ENCODE data around the gene CXCL14.
A peak's percentile ranks its signal among the peaks of the same experiment; 100 is the strongest.

The CXCL14 gene

DNA sequence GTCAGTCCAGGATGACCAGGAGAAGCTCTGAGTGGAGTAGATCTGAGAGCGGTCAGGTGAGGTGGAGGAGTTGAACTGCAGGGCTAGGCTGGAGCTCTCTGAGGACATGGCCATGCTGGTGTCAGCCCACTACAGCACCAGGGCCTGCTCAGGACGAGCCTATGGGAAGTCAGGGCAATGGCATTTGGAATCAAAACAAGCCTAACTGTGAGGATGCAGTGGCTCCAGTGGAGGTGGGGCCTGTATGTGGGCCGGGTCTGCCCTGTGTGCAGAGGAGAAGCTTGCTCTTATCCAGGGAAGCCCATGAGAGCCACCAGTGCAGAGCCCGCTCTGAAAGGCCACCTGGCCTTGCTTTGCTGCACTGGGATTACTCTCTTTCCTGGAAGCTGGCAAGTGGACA, 11.1 kb downstream of the CXCL14 start:
- no peak for DNase-seq (ENCODE audit: low read depth)

DNA sequence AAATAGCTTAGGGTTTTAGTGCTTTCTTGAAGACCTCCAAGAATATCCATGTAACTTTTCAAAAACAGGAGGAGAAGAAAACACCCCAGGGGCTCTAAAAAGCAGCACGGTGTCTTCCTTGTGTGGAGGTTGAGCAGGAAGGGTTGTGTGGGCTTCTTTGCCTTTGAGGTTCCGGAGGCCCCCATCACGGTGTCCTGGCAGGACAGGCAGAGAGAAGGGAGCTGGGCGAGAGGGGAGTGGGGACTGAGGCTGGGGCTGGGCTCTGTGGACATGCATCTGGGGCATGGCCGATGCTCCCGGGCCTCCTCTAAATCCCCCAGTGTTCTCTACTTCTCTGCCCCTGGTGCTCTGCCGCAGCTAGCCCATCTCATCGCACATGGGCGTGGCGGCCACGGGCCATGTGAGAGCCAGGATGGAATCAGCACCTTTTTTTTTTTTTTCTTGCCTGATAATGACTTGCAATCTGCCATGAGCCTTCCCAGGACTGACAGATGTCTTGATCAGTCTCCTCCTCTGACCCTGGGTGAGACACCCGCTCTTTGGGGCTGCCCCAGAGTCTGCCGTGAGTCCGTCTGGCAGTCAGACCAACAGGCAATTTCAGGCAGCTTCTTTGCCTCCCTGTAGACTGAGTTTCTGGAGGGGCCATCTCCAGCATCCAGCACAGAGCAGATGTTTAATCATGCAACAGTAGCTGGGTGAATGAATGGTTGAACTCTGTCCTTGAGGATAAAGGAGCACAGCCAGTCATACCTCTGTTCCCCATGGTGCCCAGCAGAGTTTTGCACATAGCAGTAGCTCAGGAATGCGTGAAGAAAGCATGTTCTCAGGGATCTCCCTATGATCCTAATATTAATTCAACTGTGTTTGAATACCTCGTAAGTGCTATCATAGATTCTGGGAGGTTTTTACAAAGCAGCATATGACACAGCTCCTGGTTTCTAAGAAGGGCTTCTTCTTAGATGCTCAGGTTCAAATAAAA, 12.1 kb downstream of the CXCL14 start:
- DNase-seq (ENCODE audit: low read depth) = no peak

DNA sequence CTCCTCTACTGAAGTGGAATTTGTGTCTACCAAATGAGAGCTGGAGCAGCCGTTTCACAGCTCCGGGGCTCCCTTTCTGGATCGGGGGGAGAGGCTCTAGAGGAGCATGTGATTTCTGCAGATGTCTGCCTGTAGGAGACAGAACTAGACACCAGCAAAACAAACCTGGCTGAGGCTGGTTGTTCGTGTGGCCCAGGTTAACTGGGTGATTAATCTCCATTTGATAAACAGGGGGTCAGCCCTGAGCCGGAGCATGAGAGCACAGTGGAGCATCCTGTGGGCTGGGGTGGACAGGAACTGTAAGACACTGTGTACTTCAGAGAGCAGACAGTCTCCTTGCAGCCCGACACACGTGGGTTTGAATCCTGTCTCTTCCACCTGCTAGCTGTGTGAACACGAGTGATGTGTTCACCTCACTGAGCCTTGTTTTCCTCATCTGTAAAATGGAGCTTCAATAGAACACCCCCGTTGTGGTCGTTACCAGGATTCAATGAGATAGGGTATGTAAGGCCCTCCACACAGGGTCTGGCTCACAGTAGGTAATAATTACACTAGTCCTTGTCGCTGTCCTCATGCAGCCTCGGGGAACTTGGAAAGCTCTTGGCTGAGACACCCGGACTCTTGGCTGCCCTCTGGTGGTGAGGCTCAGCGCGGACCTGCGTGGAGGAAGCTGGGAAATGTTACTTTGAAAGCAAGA, 12.9 kb downstream of the CXCL14 start:
- peak; percentile 45 for DNase-seq (ENCODE audit: low read depth)

DNA sequence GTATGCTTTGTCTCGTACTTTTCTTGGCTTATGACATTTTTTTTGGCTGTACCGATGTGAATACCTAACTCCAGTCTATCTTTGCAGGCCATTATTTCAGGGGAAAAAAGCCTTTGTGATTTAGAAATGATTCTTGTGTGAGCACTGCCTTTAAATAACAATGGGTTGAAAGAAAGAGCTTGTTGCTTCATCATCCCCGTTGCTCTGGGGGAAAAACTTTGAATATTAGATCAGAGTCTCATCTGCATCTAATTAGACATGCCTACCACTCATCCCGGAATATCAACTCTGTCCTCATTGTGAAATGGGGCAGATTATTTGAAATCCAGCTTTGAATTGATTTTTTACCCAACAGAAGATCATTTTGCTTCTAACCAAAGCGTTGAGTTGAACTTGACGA, 13.5 kb downstream of the CXCL14 start:
- DNase-seq (ENCODE audit: low read depth) = no peak

DNA sequence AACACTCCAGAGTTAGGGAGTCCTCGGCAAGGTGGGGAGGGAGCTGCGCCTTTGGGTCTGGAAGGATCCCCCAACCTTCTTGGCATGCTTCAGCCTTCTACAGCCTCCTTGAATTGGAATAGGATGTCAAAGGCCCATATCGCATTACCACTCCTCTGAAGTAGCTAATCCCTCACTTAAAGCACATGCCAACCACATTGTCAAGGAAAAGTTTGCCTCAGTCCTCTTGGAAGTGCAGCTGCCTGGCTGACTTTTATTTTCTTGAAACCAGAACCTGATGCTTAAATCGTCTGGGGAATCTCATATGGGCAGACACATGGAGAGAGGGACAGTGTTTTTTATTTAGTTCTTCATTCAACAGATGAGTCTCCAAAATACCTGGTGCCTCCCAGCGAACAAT, 14.5 kb downstream of the CXCL14 start:
- DNase-seq (ENCODE audit: low read depth) = no peak

DNA sequence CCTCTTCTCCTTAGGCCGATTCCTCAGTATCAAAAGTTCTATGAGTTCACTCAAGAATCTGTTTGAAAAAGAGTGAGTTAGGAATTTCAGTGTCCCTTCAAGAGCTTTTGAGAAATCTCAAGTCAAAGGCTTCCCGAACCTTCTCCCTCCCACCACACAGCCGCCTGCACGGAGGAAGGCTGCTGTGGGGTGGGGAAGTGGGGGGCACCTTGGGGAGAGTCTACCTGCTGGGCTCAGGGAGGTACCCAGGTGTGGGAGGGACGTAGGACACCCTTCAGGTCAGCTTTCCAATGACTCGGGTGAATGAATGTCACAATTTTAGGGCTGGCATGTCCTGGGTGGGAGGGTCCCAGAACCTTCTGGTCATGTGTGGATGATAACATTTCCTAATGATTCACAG, 17.5 kb downstream of the CXCL14 start:
- no peak for DNase-seq (ENCODE audit: low read depth)

DNA sequence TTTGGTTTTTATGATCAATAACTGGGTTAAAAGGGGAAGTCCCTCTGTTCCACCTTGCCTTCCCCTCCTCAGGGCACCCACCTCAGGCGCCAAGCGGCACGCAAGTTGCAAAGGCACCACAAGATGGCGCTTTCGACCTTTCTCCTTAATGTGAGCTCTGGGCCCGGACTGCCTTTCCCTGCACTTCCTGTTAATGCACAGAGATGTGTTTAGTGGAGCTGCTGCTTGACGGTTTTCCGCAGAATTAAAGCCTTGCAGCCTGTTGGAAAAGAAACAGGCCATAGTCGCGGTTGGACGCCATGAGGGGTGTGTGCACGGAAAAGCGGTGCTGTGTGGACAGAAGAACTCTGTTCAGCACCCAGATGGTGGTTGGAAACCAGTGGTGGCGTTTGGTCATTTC, 17.9 kb downstream of the CXCL14 start:
- peak; percentile 37 for DNase-seq (ENCODE audit: low read depth)

DNA sequence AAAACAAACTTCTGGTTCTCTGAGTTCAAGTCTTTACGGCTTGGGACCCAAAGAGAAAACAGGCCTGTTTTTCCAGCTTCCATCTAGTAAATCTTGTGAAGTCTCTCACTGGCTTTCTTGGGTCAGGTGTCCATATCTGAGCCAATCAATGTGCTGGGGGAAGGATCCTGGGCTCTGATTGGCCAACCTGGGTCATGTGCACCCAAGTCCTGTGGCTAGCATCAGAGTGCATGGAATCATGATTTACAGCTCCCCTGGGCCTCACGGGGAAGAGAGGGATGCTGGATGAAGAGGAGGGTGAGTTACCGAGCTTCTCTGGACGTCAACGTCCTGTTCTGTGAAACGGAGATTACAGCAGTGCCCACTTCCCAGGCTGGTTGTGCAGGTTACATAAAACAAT, 19.4 kb downstream of the CXCL14 start:
- no peak for DNase-seq (ENCODE audit: low read depth)

DNA sequence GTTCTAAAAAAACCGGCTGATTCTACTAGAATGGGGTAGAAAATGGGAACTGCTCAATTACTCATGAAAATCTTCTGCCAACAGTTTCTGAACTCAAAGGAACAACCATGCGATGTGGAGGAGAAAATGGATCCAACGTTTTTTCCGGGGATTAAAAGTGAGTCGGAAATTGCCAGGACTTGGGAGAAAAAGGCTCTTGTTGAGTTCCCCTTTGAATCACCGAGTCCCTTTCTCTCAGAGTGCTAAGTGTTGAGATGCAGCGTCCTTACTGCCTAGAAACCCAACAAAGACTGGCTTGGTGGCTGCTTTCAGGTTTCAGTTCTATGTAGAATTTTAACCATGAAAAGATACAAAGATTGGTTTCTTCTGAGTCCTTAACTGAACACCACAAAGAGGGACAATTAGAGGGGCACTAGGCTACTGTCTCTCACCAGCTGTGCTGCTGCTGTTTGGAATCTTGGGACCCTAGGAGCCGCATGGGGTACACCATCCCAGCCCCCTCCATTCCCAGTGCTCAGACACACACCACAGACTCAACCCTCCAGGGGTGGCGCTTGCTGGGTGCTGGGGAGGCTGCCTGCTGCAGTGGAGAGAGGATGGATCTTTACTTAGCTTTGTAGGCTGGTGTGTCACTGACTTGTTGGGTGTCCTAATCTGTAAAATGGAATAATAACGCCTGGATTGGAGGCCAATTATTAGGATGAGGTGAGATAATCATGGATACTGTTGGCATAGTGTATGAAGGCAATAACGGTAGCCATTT, 21.5 kb downstream of the CXCL14 start:
- DNase-seq (ENCODE audit: low read depth) = no peak

DNA sequence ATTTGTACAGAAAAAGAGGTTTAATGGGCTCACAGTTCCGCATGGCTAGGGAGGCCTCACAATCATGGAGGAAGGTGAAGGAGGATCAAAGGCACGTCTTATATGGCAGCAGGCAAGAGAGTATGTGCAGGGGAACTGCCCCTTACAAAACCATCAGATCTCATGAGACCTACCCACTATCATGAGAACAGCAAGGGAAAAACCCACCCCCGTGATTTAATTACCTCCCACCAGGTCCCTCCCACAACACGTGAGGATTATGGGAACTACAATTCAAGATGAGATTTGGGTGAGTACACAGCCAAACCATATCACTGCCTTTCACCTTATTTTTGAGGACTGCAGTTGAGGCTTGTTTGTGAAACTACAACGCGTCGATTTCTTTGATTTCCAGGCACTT, 22.2 kb downstream of the CXCL14 start:
- DNase-seq (ENCODE audit: low read depth) = no peak

DNA sequence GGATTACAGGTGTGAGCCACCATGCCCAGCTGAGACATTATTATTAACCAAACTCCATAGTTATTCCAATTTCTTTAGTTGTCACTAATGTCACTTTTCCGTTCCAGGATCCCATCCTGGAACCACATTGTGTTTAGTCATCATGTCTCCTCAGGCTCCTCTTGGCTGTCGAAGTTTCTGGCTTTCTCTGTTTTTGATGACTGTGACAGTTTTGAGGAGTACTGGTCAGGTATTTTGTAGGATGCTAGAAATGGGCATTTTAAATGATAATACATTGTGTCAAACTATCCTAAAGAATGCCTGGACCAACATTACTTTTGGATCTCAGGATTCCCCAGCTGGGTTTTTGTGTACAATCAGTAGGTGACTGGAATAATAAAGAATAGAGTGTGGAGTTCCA, 23.3 kb downstream of the CXCL14 start:
- DNase-seq (ENCODE audit: low read depth) = no peak

DNA sequence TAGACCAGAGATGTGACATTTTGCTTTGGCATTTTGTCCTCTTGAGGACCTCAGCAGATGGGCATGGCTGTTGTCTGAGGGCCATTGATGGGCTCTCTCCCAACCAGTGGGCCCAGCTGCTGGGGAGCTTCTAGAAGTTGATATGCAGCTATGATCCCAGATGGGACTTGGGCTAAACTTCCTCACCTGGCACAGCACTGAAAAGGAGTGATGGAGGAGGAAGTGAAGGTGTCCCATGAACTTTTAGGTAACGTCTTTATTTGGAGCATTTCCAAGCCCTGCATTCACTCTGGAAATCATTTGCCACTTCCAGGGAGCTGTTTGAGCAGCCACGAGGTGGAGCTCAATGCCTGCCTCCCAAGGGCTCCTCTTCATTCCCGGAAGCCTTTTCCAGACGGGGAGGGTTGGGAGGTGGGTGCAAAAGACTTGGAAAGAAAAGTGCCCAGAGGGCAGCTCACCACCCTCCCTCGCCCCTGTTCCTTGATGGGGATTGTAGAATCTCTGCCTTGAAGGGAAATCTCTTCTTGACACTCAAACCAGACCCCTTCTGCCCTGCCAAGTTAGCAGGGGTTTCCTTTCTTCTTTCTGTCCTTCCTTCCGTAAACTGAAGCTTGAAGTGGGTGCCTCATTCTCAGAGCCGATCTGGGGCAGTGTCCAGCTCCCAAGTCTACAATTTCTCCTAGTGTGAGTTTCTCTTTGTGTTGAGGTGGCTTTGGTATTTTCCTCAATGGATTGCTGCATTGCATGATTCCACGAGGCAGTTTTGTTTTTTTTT, 24.9 kb downstream of the CXCL14 start:
- no peak for DNase-seq (ENCODE audit: low read depth)

DNA sequence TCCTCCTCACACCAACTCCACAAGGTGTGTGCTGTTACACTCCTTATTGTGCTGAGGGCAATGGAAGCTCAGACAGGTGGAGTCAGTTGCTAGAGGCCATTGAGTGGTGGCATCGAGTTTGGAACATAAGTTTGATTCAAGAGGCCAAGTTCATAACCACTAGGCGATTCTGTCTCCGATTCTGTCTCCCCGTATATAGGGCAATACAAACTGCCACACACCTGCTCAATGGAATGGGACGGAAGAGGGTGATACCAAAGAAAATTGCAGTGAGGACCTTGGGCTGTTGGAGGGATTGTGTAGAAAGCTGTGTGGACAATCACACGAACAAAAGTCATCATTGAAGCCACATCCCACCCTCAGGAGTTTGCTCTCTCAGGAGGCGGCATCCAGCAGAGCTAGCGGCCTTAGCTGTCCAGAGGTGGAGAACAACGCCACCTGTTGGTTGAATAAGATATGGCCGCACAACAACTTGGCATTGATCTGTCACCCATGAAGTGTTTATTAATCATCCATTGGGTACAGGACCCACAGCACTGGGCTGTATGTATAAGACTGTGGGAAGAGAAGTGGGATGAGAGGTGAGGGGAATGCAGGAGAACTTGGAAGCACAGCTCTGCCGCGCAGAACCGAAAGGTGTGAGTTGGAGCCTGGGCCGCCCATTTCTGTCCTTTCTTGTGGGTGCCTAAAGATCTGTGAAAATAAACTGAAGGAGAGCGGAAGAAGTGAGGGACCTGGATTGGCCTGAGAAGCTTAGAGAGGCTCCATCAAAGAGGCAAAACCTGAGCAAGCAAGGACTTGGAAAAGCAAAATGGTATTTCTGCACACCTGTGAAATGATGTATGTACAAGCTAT, 27.0 kb downstream of the CXCL14 start:
- peak; percentile 58 for DNase-seq (ENCODE audit: low read depth)

DNA sequence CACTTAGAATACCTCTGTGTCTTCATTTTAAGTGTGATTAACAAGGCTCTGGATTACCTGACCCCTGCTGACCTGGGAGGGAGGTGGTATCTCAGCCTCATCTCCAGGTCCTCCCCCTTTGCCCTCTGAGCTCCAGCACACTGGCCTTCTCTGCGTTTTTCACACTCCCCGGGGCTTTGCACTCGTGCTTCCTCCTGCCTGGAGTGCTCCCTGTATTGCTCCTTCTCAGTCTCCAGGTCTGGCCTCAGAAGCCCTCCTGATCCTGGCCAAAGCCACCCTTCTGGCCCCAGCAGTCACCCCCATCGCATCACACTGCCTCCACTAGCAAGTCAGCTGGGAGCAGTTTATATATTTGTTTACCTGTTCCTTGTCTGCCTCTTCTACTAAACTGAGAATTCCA, 29.4 kb downstream of the CXCL14 start:
- no peak for DNase-seq (ENCODE audit: low read depth)

DNA sequence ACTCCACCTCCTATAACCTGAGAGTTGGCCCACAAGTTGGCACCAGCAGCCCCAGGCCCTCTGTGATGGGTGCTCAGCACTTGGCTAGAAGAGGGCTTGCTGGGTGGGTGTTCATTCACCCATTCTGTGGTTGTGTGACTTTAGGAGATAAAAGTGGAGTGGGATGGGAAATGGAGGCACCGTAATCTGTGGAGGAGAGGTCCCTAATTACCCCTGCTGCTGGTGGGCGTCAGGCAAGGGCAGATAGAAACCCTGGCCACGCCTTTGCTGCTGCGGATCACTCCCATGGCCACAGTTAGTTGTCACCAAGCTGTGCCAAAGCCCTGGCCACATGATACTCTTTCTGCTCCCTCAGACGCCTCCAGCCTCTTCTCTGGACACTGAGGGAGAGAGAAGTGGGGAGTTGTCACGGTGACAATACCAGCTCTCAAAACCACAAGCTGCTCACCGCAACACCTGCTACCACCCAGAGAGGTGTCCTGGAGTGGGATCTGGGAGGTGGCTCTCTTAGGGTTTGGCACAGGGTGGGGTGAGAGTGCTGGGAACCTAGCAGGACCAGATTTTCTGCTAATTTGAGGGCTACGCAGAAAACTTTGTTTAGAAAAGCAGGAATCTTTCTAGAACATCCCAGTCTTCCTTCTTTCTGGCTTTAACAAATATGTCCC, 31.1 kb downstream of the CXCL14 start:
- no peak for DNase-seq (ENCODE audit: low read depth)

DNA sequence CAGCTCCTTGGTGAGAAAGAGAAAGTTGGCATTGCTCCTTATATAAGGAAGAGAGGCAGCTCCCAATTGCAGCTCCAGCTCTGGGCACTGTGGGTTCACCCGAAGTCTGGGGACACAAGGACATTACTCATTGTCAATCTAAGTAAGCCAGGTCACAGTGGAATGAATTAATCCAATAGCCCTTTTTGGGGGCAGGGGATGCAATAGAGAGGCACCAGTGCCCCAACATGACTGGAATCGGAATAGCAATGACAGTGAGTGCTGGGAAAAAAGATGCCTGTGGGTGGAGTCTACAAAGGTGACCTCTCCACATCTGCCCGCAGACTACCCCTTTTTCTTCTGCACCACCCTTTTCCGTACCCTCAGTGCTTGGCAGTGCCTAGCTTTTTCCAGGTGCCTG, 31.9 kb downstream of the CXCL14 start:
- DNase-seq (ENCODE audit: low read depth) = no peak

DNA sequence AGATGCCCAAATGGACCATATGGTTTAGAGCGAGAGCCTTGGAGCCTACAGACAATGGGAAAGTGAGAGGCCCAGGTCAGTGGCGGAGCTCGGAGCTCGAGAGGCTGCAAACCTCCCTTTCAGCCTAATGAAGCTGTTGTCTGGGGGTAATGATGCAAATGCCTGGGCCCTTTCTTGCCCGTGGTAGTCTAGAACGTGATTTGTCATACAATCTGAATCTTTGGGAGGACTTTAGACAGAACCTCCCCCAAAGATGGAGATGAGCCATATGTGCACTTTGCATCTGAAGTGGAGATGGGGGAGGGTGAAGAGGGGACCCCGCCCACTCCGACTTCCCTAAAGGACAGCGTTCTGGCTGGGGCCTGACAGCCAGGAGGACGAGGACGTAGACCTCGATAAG, 32.7 kb downstream of the CXCL14 start:
- DNase-seq (ENCODE audit: low read depth) = no peak

DNA sequence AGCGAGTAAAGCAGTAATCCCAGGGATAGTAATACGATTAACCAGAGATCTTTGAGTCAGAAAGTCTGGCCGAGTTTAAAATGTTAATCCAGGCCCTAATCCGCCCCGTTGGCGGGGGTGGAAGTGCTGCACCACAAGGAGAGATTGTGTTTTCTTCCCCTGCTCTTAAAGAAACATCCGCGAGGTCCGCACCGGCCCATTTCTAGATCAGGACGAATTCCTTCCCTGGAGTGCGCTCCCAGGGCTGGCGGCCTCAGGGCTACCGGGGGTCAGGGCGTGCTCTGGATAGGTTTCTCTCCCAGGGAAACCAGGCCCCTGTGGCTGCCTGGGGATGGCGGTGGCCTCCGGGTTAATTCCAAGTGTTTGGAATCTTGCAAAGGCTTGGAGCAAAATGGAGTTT, 33.7 kb downstream of the CXCL14 start:
- no peak for DNase-seq (ENCODE audit: low read depth)

DNA sequence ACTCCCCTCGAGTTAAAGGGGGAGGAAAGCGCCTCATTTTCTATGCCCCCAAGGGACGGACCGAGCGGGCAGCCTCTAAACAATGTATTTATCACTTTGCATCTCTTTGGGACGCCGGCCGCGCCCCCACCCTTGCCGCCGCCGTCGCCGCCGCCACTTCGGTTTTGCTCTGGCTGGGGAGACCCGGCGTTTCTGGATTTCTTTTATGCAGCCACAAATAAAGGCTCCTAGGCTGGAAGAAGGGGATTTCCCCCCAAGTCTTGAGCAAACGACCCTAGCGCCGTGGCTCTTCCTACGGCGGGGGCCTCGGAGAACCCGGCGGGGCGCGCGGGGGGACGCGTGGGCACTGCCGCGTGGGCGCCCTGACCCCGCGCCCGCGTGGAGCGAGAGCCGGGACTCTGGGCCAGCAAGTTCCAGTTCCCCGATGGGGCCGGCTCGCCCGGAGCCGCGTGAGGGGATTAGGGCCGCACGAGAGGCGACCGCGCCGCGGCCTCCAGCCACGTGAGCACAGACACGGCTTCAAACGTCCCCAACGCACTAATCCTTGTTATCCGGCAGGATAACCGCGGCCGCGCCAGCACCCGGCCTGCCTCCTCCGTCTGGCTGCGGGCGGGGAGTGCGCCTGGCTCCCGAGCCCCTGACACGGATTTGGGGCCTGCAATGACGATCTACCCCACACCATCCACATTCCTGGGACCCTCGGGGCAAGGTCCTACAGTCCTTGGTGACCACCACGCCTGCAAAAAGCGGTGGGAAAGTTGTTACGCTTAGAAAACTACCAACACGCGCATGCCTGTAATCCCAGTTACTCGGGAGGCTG, 35.1 kb downstream of the CXCL14 start:
- no peak for DNase-seq (ENCODE audit: low read depth)
